GM23338 (cell line): ENCODE data around the gene PTP4A1. TPM values are rescaled to one million over a fixed set of nuclear protein-coding genes. Genes with fewer than 3 reads are reported as not detected.

Experiments
- ATAC-seq: fragments of 200-7000 bp; cut with Tn5 transposase; 3 replicates; pipeline ENCODE4 v1.9.1; 2020
- DNase-seq: peaks from one replicate; pipeline ENCODE4 v3.0.0-alpha.2; 2015; ENCODE audit warnings: low spot score
- H2AFZ ChIP-seq: fragments of 200-600 bp; sonication (generic); 2 replicates; pipeline ENCODE4 v1.8.0; 2016; ENCODE audit warnings: antibody characterized with exemption, mild to moderate bottlenecking, moderate library complexity
- H3F3A ChIP-seq: fragments of 200-600 bp; sonication (generic); replicated peaks from 2 replicates; pipeline ENCODE4 v1.8.0; 2017; ENCODE audit warnings: antibody characterized with exemption, mixed run types, low read depth
- H3K27ac ChIP-seq: fragments of 200-600 bp; sonication (generic); 2 replicates; pipeline ENCODE4 v1.6.1; 2016; ENCODE audit warnings: low read depth
- H3K27me3 ChIP-seq: fragments of 200-600 bp; sonication (generic); 2 replicates; pipeline ENCODE4 v1.8.0; 2016; ENCODE audit warnings: mild to moderate bottlenecking, mixed run types, moderate library complexity; ENCODE audit not compliant: insufficient read depth
- H3K36me3 ChIP-seq: fragments of 200-600 bp; sonication (generic); 2 replicates; pipeline ENCODE4 v1.8.0; 2016; ENCODE audit warnings: mild to moderate bottlenecking; ENCODE audit not compliant: insufficient read depth
- H3K4me1 ChIP-seq: fragments of 200-600 bp; sonication (generic); 2 replicates; pipeline ENCODE4 v1.8.0; 2016; ENCODE audit warnings: mild to moderate bottlenecking, moderate library complexity; ENCODE audit not compliant: insufficient read depth
- H3K4me2 ChIP-seq: fragments of 200-600 bp; sonication (generic); 2 replicates; pipeline ENCODE4 v1.7.1; 2017; ENCODE audit warnings: mixed run types
- H3K4me3 ChIP-seq: fragments of 200-600 bp; sonication (generic); 2 replicates; pipeline ENCODE4 v1.6.1; 2016; ENCODE audit warnings: mixed run types
- H3K79me2 ChIP-seq: fragments of 200-600 bp; sonication (generic); replicated peaks from 2 replicates; pipeline ENCODE4 v1.8.0; 2017; ENCODE audit warnings: mild to moderate bottlenecking; ENCODE audit not compliant: insufficient read depth
- H3K9me2 ChIP-seq: fragments of 200-600 bp; sonication (generic); 2 replicates; pipeline ENCODE4 v1.8.0; 2017; ENCODE audit not compliant: insufficient read depth
- H4K20me1 ChIP-seq: fragments of 200-600 bp; sonication (generic); replicated peaks from 2 replicates; pipeline ENCODE4 v1.8.0; 2017; ENCODE audit warnings: mild to moderate bottlenecking; ENCODE audit not compliant: insufficient read depth
- H3K27ac Mint-ChIP-seq: 2 replicates; pipeline ENCODE4 v1.8.0; 2020; ENCODE audit warnings: inconsistent platforms, mild to moderate bottlenecking, moderate library complexity, mixed read lengths
- H3K27me3 Mint-ChIP-seq: 3 replicates; pipeline ENCODE4 v1.8.0; 2022; ENCODE audit warnings: low read depth, mild to moderate bottlenecking, moderate library complexity, mixed read lengths, inconsistent platforms; ENCODE audit not compliant: insufficient read depth, poor library complexity
- H3K36me3 Mint-ChIP-seq: 3 replicates; pipeline ENCODE4 v1.8.0; 2021; ENCODE audit warnings: low read depth, mild to moderate bottlenecking, inconsistent platforms, moderate library complexity, mixed read lengths
- H3K4me1 Mint-ChIP-seq: 3 replicates; pipeline ENCODE4 v1.8.0; 2020; ENCODE audit warnings: mild to moderate bottlenecking, inconsistent platforms, mixed read lengths
- H3K4me3 Mint-ChIP-seq: 3 replicates; pipeline ENCODE4 v1.8.0; 2021; ENCODE audit warnings: moderate library complexity, mild to moderate bottlenecking, inconsistent platforms, mixed read lengths
- H3K9me3 Mint-ChIP-seq: 3 replicates; pipeline ENCODE4 v1.8.0; 2020; ENCODE audit warnings: moderate library complexity, mild to moderate bottlenecking, inconsistent platforms, mixed read lengths
- CREB1 ChIP-seq: fragments of 250-450 bp; sonication (Bioruptor Pico); IDR thresholded peaks from 2 replicates; pipeline ENCODE4 v1.5.0; 2020; ENCODE audit warnings: low read depth, mild to moderate bottlenecking, moderate library complexity
- EZH2 ChIP-seq: fragments of 200-600 bp; sonication (generic); IDR thresholded peaks from one replicate; pipeline ENCODE4 v1.8.0; 2017; ENCODE audit warnings: antibody characterized with exemption, mild to moderate bottlenecking, low read depth; ENCODE audit not compliant: unreplicated experiment
- EZH2phosphoT487 ChIP-seq: fragments of 200-600 bp; sonication (generic); IDR thresholded peaks from one replicate; pipeline ENCODE4 v1.8.1; 2018; ENCODE audit warnings: antibody characterized with exemption; ENCODE audit not compliant: unreplicated experiment
- JUNB ChIP-seq: IDR thresholded peaks from one replicate; pipeline ENCODE4 v1.6.1; 2016; ENCODE audit warnings: antibody characterized with exemption; ENCODE audit not compliant: unreplicated experiment
- STAT1 ChIP-seq: IDR thresholded peaks from one replicate; pipeline ENCODE4 v1.6.1; 2016; ENCODE audit warnings: antibody characterized with exemption; ENCODE audit not compliant: unreplicated experiment
- ZNF114 ChIP-seq: fragments of 250-450 bp; sonication (Bioruptor Pico); IDR thresholded peaks from 2 replicates; pipeline ENCODE4 v1.5.0; 2020; ENCODE audit warnings: mild to moderate bottlenecking, moderate library complexity
- ZNF331 ChIP-seq: fragments of 250-450 bp; sonication (Bioruptor Pico); IDR thresholded peaks from 2 replicates; pipeline ENCODE4 v1.5.0; 2020; ENCODE audit warnings: low read depth, mild to moderate bottlenecking, moderate library complexity
- polyA plus RNA-seq: library from polyadenylated mRNA; unstranded; fragments of >200 nt; fragmentation: Nextera tagmentation; extraction: Ambion mirVana; gene quantifications from 2 replicates; pipeline ENCODE4 v1.2.1, GENCODE V29; 2016
- total RNA-seq: library from RNA; depleted of rRNA; stranded (reverse); fragments of >200 nt; shearing (Covaris generic); gene quantifications from 2 replicates; pipeline ENCODE4 v1.2.3, GENCODE V29; 2014
- TF ChIP-seq, protein P1 (sequence below): fragments of 250-450 bp; sonication (Bioruptor Pico); IDR thresholded peaks from 2 replicates; pipeline ENCODE4 v1.5.0; 2020; ENCODE audit warnings: mild to moderate bottlenecking, moderate library complexity
- TF ChIP-seq, protein P2 (sequence below): IDR thresholded peaks from 2 replicates; pipeline ENCODE4 v1.6.1; 2016; ENCODE audit warnings: antibody characterized with exemption

Gene PTP4A1
- total and polyA plus RNA-seq, 2 experiments from 2014 or later = 99.0 to 102 TPM

GRCh38 chr6:63576985-63577712 is 4.9 kb downstream of the PTP4A1 start:
- Mint-ChIP-seq H3K27me3 (peaks cover 10% of the 10 kb centered on the region), H3K4me3 (no peak overlapping the region), H3K9me3 (no peaks in the 10 kb centered on the region; the same call in 1 of the 3 replicates), H3K36me3 (peaks cover 68% of the 10 kb centered on the region), H3K27ac (no peak overlapping the region), H3K4me1 (peaks cover 7% of the 10 kb centered on the region)
- peaks cover 5% of the 10 kb centered on the region for H3K4me1 ChIP-seq
- H3K4me2 ChIP-seq = no peak overlapping the region
- no peaks in the 10 kb centered on the region for H3K27me3 ChIP-seq
- H3K9me2 ChIP-seq = no peaks in the 10 kb centered on the region
- TF ChIP-seq CREB1 (CRISPR knock-in tag) (no peak), JUNB (no peak), STAT1 (no peak), ZNF114 (CRISPR knock-in tag) (no peak)
- TF ChIP-seq, protein P1, sequence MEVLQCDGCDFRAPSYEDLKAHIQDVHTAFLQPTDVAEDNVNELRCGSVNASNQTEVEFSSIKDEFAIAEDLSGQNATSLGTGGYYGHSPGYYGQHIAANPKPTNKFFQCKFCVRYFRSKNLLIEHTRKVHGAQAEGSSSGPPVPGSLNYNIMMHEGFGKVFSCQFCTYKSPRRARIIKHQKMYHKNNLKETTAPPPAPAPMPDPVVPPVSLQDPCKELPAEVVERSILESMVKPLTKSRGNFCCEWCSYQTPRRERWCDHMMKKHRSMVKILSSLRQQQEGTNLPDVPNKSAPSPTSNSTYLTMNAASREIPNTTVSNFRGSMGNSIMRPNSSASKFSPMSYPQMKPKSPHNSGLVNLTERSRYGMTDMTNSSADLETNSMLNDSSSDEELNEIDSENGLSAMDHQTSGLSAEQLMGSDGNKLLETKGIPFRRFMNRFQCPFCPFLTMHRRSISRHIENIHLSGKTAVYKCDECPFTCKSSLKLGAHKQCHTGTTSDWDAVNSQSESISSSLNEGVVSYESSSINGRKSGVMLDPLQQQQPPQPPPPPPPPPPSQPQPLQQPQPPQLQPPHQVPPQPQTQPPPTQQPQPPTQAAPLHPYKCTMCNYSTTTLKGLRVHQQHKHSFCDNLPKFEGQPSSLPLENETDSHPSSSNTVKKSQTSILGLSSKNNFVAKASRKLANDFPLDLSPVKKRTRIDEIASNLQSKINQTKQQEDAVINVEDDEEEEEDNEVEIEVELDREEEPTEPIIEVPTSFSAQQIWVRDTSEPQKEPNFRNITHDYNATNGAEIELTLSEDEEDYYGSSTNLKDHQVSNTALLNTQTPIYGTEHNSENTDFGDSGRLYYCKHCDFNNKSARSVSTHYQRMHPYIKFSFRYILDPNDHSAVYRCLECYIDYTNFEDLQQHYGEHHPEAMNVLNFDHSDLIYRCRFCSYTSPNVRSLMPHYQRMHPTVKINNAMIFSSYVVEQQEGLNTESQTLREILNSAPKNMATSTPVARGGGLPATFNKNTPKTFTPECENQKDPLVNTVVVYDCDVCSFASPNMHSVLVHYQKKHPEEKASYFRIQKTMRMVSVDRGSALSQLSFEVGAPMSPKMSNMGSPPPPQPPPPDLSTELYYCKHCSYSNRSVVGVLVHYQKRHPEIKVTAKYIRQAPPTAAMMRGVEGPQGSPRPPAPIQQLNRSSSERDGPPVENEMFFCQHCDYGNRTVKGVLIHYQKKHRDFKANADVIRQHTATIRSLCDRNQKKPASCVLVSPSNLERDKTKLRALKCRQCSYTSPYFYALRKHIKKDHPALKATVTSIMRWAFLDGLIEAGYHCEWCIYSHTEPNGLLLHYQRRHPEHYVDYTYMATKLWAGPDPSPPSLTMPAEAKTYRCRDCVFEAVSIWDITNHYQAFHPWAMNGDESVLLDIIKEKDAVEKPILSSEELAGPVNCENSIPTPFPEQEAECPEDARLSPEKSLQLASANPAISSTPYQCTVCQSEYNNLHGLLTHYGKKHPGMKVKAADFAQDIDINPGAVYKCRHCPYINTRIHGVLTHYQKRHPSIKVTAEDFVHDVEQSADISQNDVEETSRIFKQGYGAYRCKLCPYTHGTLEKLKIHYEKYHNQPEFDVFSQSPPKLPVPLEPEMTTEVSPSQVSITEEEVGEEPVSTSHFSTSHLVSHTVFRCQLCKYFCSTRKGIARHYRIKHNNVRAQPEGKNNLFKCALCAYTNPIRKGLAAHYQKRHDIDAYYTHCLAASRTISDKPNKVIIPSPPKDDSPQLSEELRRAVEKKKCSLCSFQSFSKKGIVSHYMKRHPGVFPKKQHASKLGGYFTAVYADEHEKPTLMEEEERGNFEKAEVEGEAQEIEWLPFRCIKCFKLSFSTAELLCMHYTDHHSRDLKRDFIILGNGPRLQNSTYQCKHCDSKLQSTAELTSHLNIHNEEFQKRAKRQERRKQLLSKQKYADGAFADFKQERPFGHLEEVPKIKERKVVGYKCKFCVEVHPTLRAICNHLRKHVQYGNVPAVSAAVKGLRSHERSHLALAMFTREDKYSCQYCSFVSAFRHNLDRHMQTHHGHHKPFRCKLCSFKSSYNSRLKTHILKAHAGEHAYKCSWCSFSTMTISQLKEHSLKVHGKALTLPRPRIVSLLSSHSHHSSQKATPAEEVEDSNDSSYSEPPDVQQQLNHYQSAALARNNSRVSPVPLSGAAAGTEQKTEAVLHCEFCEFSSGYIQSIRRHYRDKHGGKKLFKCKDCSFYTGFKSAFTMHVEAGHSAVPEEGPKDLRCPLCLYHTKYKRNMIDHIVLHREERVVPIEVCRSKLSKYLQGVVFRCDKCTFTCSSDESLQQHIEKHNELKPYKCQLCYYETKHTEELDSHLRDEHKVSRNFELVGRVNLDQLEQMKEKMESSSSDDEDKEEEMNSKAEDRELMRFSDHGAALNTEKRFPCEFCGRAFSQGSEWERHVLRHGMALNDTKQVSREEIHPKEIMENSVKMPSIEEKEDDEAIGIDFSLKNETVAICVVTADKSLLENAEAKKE (CRISPR knock-in tag) = no peak
- H3K4me3 ChIP-seq = no peak overlapping the region
- H3F3A ChIP-seq = 0 out of 2 replicates have a peak, but pooled peaks cover 4% of the 10 kb centered on the region
- peaks cover 59% of the 10 kb centered on the region for H3K79me2 ChIP-seq
- peaks cover 59% of the 10 kb centered on the region for H3K36me3 ChIP-seq
- ATAC-seq = no peak
- DNase-seq = no peak
- H2AFZ ChIP-seq = no peak overlapping the region
- peaks cover 33% of the 10 kb centered on the region for H4K20me1 ChIP-seq
- no peak overlapping the region for H3K27ac ChIP-seq

GRCh38 chr6:63578757-63579156 is 6.5 kb downstream of the PTP4A1 start:
- Histone ChIP-seq H3K79me2 (peaks cover 47% of the 10 kb centered on the region), H3K9me2 (no peaks in the 10 kb centered on the region), H3K4me3 (no peak overlapping the region), H3K27me3 (no peaks in the 10 kb centered on the region), H2AFZ (no peak overlapping the region), H3K4me1 (peaks cover 5% of the 10 kb centered on the region), H3K27ac (no peak overlapping the region), H4K20me1 (peaks cover 33% of the 10 kb centered on the region), H3F3A (0 out of 2 replicates have a peak, but pooled peaks cover 2% of the 10 kb centered on the region), H3K4me2 (no peak overlapping the region), H3K36me3 (peaks cover 59% of the 10 kb centered on the region)
- Mint-ChIP-seq H3K27ac (no peak overlapping the region), H3K36me3 (peaks cover 68% of the 10 kb centered on the region), H3K4me1 (peaks cover 7% of the 10 kb centered on the region), H3K27me3 (peaks cover 2% of the 10 kb centered on the region), H3K9me3 (no peaks in the 10 kb centered on the region; the same call in 1 of the 3 replicates), H3K4me3 (no peak overlapping the region)
- no peak for TF ChIP-seq ZNF331
- TF ChIP-seq JUNB = no peak
- no peak for TF ChIP-seq EZH2
- no peak for TF ChIP-seq CREB1 (CRISPR knock-in tag)
- TF ChIP-seq, protein P2, sequence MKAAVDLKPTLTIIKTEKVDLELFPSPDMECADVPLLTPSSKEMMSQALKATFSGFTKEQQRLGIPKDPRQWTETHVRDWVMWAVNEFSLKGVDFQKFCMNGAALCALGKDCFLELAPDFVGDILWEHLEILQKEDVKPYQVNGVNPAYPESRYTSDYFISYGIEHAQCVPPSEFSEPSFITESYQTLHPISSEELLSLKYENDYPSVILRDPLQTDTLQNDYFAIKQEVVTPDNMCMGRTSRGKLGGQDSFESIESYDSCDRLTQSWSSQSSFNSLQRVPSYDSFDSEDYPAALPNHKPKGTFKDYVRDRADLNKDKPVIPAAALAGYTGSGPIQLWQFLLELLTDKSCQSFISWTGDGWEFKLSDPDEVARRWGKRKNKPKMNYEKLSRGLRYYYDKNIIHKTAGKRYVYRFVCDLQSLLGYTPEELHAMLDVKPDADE = no peak
- no peak for TF ChIP-seq EZH2phosphoT487
- DNase-seq = no peak
- no peak for ATAC-seq
